NCI-H1048 (cell line): ENCODE results near the gene ST6GALNAC6.
"Not testable (repeated sequence)": the region's sequence is repeated elsewhere in the genome, so short reads cannot be mapped to it uniquely, and the experiment has no call there.

Experiments used
- DNase-seq: peaks from one replicate; lab custom pipeline; 2025; lab: John Stamatoyannopoulos, UW

Gene ST6GALNAC6

DNA sequence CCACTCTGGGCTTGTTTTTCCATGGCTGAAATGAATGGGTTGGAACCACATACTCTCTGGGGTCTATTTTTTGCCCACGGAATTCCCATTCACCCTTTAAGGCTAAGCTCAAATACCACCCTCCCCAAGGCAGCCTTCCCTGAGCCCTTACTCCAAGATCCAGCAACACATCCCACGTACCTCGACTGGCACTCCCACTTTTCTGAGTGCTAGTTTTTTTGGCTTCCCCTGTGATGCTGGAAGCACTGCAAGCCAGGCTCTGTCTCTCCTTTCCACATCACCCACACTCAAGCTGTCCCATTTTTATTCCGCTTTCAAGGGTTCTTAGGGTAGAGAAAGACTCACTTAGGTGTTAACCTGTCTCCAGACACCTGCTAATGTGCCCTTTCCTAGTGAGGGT lies 6.0 kb downstream of the ST6GALNAC6 start:
- no peak for DNase-seq

DNA sequence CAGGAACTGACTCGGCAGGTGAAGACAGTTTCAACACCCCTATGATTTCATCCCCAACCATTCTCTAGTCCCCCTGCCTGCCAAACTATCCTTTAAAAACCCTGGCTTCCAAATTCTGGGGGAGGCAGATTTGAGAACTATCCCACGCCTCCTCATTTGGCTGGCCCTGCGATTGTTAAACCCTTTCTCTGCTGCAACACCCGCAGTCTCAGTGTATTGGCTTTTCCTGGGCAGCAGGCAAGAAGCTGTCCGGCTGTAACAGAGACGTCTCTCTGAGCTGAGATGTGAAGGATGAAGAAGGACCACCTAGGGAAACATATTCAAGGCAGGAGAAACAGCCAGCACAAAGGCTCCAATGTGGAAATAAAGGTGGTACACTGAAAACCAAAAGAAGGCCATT lies 6.6 kb downstream of the ST6GALNAC6 start:
- DNase-seq = no peak

DNA sequence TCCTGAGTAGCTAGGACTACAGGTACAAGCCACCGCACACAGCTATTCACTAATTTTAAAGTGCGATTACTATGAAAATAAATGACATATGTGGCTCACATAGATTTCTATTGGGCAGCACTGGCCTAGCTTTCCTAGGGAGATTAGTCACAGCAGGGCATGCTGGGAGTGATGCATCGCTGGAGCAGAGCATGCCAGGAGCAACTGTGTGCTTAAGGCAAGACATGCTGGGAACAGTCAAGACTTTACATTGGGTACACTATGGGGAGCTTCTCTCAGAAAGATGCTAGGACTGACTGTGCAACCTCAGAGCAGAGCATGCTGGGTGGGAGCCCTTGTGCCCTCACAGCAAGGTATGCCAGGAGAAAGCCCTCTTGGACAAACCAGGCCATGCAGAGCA lies 9.3 kb downstream of the ST6GALNAC6 start:
- no peak for DNase-seq

DNA sequence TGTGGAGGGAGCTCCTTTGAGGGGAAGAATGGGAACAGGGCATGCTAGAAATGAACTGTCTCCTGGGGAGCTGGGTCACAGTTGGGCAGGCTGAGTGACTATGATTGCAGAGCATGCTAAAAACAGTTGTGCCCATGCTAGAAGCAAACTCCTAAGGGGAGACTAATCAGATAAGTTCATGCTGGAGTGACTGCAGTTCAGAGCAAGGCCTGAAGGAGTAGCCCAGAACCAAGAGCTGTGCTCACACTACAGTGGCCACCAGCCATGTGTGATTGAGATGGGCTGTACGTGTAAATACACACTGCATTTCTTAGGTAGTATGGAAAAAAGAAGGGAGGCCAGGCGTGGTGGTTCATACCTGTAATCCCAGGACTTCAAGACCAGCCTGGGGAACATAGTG lies 11.6 kb downstream of the ST6GALNAC6 start:
- DNase-seq = no peak

DNA sequence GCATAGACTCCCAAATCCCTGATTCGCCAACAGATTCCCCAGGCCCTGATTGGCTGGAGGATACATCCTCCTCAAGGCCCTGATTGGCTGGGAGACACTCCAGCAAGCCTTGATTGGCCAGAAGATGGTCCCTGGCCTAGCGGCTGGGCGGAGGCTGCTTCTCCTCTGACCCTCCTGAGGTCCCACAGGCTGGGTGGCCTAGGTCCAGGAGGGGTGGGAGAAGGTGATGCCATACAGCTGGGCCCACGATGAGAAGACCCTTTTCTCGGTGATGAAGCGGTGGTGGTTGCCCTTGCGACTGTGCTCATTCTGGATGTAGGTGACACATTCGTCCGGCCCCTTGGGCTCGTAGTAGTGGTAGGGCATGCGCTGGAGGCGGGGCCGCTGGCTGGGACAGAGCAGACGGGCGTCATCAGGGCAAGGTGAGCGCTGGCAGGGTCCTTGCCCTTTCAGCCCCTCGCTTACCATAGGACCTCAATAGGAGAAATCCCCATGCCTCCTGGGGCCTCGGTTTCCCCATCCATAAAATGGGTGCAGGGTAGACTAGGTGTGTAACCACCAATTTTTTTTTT lies 12.9 kb downstream of the ST6GALNAC6 start:
- DNase-seq = no peak

DNA sequence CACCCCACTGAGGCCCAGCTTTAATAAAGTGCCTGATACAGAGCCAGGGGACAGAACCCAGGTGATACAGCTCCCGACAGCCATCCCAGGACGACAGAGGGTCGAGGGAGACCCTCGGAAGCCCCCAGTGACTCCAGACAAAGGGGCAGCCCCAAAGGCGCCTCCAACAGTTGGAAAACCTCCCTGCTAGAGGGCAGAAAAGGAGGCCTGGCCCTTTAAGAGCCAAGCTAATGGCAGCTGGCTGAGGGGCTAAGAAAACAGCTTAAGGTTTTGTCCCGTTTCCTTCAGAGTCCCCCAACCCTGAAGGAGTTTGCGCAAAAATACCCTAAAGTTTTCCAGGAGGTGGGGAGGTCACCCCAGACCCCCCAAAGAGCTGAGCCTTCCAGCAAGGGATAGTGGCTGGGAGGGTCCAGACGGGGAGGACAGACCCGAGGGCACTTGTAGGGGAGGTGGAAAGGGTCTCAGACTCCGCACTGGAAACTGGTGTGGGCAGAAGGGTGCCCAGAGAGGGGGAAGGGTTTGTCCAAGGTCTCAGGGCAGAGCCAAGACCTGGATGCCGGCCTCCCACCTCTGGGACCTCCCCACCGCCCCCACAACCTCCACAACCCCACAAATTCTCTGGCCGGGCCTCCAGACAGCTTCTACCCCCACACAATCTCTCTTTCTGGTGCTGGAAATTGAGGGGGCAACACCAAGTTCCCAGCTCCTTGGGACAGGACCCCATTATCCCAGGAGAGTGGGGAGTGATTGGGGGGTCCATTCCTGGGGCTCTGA lies 13.7 kb downstream of the ST6GALNAC6 start:
- DNase-seq = no peak

DNA sequence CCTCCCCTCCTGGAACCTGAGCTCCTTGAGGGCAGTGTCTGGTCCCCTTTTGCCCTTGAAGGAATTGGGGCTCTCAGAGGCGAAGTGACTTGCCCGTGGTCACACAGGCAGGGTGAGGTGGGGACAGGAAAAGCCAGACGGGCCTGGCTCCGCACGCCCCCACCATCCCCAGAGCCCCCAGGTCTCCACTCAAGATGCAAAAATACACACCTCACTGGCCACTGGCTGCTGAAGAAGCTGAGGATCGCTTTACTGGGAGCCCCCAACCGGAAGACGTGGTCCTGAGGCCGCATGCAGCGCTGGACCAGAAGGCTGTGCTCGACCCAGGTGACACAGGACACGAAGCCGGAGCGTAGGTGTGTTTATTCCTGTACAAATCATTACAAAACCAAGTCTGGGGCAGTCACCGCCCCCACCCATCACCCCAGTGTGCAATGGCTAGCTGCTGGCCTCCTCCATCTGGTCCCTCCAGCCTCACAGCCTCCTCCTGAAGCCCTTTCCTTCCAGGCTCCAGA lies 14.4 kb downstream of the ST6GALNAC6 start:
- no peak for DNase-seq

DNA sequence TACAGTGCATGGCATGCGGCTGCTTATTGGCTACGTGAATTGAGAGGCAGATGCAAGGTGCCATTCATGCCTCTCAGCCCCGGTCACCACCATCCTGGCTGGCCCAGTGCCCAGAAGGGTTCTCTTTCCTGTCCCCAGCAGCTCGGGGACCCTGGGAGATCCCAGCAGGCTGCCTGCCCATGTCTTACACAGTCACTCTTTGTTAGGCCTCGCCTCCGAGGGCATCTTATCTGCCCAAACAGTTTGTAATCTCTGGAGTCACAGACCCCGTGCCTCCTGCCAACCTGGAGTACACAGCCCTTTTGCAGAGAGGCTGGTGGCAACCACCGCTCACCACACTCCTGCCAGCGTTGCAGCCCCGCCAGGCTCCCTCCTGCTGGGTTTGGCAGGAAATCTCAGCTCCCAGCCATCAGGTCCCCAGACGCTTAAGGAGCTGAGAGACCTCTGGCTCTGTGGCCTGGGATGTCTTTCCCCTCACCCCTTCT lies 14.9 kb downstream of the ST6GALNAC6 start:
- no peak for DNase-seq

DNA sequence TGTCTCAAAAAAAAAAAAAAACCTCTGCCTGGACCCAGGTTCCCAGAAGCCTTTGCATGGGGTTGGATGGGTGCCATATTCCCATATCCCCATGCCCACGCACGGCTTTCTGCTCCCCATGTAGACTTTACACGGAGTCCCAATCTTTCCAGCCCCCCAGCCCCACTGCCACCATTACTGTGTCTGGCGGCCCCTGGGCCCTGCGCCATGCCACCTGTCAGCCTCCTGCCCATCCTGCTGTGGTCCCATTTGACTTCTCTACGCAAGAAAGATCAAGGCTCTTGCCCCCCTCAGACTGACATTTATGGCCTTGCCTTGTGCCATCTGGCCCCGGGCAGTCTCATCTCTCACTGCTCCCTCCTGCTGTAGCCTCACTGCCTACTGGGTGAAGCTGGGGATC lies 15.4 kb downstream of the ST6GALNAC6 start:
- DNase-seq = no peak

DNA sequence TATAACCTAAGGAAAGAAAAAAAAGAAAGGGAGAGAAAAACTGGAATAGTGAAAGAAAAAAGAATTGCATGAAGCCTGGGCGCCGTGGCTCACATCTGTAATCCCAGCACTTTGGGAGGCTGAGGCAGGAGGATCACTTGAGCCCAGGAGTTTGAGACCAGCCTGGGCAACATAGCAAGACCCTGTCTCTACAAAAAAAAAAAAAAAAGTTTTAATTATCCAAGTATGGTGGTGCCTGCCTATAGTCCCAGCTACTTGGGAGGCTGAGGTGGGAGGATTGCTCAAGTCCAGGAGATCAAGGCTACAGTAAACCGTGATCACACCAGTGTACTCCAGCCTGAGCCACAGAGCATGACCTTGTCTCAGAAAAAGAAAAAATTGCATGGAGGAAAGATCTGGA lies 17.7 kb downstream of the ST6GALNAC6 start:
- DNase-seq = not testable (repeated sequence)

DNA sequence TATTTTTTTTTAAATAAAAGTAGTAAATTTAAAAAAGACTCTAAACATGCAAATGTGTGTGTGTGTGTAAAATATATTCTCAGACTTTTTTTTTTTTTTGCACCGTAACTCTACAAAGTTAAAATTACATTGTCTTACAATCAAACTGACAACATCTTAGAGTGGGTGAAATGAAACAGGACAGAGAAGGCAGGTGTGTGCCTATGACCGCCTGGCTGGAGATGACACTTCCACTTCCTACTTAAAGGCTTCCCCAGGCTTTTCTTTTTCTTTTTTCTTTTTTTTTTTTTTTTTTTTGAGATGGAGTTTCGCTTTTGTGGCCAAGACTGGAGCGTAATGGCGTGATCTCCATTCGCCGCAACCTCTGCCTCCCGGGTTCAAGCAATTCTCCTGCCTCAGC lies 19.3 kb downstream of the ST6GALNAC6 start:
- DNase-seq = no peak

DNA sequence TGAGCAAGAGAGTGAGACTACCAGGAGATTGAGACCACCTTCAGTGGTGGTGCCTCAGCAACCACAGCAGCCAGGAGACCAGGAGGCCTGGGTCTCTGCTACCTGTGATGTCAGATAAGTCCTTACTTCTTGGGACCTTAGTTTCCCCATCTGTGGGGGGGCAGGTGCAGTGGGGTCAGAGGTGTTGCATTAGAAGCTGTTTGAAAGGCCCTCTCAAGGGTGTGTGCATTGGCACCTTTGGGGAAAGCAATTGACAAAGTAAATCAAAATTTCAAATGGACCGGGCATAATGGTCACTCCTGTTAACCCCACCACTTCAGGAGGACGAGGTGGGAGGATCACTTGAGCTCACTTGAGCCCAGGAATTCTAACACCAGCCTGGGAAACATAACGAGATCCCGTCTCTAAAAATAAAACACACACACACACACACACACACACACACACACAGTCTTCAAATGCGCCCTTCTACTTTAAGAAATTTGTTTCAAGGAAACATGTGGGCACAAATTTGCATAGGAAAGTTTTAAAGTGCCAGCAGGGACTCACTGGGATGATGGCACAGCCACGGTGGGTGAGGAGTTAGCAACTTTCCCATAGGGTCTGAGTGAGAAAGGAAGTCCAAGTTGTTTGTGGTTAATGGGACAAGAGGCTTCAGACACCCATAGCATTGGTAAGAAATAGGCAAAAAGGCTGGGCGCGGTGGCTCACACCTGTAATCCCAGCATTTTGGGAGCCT lies 20.6 kb downstream of the ST6GALNAC6 start:
- no peak for DNase-seq

DNA sequence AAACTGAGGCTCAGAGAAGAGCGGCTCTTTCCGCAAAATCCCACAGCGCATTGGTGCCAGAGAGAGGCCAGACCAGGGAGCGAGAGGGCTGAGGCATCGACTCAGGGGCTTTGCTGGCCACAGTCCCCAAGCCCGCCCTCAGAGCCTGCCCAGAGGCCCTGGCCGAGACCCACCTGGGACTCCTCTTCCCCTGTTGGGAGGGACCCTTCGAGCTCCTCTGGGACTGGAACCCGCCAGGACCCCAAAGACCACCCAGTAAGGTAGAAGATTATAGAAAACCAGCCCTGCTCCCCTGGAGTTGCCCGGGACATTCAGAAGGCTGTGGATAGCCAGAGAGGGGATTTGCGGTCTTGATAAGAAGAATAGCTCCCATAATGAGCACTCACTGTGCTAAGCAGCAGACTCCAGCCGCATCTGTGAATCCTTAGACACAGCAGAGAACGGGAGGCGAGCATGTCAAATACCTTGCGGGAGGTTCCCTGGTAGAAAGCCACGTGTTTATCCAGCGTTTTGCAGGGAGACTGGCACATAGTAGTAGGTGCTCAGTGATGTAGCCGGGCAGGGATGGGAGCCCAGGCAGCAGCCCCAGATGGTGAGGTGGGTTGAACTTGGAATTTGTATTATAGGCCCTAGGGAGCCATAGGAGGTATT lies 21.3 kb downstream of the ST6GALNAC6 start:
- no peak for DNase-seq

DNA sequence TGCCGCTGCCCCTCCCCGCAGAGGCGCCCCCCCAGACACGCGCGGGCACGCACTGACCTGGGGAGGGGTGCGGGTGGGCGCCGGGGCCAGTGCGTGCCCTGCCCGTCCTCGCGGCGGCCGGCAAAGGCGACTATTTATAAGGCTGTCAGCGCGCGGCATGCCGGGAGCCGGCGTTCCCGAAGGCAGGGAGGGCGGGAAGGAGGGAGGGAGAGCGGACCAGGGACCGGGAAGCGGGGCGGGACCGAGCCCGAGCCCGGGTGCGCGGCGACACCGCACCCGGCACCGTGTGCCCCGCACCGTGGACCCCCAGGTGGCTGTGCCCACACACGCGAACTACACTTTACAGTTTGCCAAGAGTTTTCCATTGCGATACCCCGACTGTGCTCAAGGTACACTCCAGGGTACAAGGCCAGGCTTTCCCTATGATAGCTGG lies 21.8 kb downstream of the ST6GALNAC6 start, which contains the start of gene AK1:
Gene AK1, minus strand, starts transcription at position 110 of the 433 bp plus-strand sequence. CDS start 3,058 bp downstream, outside the sequence.
- DNase-seq = peak; percentile 59

DNA sequence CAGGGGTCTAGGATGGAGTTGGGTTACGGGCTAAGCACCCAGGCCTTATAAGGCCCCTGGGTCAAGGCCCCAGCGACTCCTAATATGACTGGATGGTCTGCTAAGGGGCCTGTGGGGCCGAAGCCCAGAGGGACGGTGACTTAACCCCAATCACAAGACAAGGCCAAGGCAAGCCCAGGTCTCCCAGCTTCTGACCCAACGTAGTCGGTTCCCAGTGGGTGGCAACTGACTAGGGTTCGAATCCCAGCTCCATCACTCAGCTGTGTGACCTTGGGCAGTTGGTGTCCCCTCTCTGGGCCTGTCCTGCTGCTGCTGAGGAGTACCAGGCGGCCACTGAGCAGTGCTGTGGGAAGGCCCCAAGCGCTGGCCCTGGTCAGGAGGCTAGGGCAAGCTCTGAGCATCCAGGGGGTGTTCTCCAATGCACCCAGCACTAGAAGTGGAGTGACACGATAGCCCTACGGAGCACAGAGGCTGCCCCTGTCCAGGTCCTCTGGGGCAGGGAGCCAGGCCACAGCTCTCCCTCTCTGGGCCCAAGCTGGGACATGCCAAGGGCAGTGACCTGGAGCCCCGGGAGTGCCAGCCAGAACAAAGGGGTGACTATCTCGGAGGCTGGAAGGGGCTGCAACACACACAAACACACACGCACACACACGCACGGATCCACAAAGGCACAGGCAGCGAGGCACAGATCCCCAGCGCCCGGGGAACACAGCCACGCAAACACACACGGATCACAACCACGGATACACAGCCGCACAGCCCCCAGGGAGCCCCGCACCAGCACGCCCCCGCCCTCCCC lies 22.4 kb downstream of the ST6GALNAC6 start:
- no peak for DNase-seq

DNA sequence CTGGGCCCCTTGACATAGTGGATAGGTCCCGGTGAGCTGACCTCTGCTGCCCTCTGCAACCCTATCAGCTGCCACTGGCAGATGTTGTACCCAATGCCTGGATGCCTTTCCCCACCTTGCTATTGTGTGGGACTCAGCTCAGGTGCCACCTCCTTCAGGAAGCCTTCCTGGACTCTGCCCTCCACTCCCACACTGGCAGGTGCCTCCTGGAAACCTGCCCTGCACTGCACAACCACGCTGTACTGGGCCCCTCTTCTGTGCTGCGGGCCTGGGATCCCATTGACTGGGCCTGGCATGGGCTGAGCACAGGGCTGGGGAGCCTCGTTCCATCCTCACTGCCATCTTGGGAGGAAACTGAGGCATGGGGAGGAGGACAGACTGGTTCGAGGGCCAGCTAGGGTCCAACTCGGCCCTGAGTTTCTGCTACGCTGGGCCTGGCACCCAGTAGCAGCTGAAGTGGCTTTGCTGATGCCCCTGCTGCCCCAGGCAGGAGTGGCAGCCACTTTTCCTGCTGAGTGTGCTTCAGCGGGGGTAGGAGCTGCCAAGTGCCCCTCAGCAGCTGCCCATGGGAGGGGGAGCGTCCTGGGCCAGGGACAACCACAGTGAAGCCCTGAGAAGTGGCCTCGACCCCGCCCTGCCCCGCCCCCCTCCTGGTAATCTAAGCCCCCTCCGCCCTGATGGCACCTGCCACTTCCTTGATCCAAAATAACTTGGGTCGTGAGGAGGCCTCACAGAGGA lies 23.2 kb downstream of the ST6GALNAC6 start:
- DNase-seq = no peak

DNA sequence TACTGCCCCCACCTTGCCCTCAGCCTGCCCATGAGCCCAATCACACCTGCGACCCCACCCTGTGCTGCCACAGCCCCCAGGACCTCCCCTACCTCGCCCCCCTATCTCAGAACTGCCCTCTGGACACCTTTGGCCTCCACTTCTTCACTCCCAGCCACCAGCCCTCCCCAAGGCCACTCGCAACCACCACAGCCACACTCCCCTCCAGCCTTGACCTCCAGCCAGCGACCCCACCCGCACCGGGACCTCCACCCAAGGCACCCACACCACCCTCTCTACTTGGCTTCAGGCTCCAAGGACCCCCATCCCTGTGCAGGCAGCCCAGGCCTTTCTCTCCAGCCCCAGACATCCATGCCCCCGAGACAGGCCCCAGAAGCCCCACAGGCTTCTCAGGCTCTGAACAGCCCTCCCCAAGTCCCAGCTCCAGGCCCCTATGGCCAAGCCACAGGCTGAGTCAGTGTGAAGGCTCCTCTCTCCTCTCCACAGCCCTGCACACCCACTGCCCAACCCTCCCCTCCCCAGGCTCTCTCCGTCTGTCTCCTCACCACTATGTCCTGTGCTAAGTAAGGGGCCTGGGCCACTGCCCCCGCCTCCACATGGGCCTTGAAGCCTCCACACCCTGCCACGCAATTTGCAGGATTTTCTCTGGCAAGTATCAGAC lies 24.0 kb downstream of the ST6GALNAC6 start:
- no peak for DNase-seq

DNA sequence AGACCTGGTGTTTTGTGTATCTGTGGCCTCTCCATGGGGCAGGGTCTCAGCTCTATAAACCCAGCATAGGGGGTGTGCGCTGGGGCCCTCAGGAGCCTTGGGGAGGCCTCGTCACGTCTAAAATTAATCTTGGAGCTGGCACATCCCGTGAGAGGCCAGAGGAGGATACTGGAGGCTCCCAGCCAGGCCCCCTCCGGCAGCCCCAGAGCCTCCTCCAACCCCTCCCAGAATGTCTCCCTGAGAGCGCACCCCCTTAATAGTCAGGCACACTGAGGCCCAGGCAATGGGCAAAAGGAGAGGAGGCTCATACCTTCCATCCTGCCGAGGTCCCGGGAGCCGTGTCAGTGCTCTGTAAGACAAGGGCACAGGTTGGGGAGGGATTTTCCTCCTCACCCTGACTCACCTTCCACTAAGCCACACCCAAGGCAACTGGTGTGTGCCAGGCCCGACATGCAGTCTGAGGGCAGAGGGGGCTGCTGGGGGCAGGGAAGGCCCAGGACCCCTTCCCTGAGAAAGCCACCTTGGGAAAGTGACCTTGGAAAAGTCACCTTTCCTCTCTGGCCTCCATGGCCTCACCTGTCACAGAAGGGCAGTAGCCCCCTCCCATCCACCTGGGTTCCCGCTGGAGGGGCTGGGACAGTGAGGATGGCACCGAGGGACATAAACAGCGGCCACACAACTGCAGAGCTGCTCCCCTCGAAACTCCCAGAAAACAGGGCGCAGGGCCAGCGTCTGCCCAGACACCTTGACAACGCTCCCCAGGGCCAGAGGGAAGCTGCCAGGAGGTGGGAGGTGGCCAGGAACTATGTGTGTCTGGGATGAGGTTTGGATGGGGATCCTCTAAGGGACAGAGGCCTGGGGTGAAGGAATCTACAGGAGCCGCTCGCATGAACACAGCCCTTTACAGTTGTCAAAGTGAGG lies 24.8 kb downstream of the ST6GALNAC6 start:
- DNase-seq = no peak

DNA sequence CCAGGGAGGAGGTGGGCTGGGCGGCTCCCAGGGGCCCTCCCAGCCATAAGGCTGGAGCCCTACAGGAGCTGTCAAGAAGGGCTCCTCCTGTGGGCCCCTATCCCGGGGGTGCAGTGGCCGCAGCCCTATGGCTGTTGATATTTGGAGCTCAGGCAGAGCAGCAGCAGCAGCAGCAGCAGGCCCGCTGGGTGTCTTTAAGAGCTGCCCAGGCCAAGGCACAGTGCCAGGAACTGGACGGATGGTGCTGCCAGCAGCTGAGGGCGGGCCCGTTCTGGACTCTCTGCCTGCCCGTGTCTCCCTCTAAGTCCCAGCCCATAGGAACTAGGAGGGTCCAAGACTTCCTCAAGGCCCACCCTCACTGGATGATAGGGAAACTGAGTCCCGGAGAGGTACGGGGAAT lies 25.5 kb downstream of the ST6GALNAC6 start:
- DNase-seq = no peak
